Psoas muscle (tissue), 8 donors: ENCODE data around the gene TMED10. TPM values are rescaled to one million over a fixed set of nuclear protein-coding genes. Genes with fewer than 3 reads are reported as not detected.

Experiments
- ATAC-seq, 4 donors: fragments of 200-7000 bp; cut with Tn5 transposase; one replicate each; pipeline ENCODE4 v1.9.1; 2020; ENCODE audit warnings: moderate library complexity in 3 of 4, mild to moderate bottlenecking in 2 of 4
- DNase-seq, 2 donors: peaks; one replicate each; pipeline ENCODE4 v3.0.0-alpha.2; 2020
- H3K27ac ChIP-seq: fragments of 200-600 bp; one replicate; pipeline ENCODE4 v1.8.0; 2022
- H3K27me3 ChIP-seq, 3 donors: fragments of 200-600 bp in 1 of 3; one replicate each; pipeline versions ENCODE4 v1.6.1 to v1.8.0; 2013 to 2022; ENCODE audit warnings: low read length in 2 of 3, mild to moderate bottlenecking in 2 of 3, moderate library complexity in 1 of 3; ENCODE audit not compliant: insufficient read depth in 3 of 3
- H3K36me3 ChIP-seq, 2 donors: fragments of 200-600 bp in 1 of 2; one replicate each; pipeline versions ENCODE4 v1.6.1 to v1.8.0; 2013 to 2022; ENCODE audit warnings: low read depth in 1 of 2, mild to moderate bottlenecking in 1 of 2, moderate library complexity in 1 of 2; ENCODE audit not compliant: insufficient read depth in 1 of 2
- H3K4me1 ChIP-seq: fragments of 200-600 bp; one replicate; pipeline ENCODE4 v1.8.0; 2022
- H3K4me3 ChIP-seq: fragments of 200-600 bp; one replicate; pipeline ENCODE4 v1.8.0; 2022; ENCODE audit warnings: mild to moderate bottlenecking
- H3K9me3 ChIP-seq: fragments of 200-600 bp; one replicate; pipeline ENCODE4 v1.8.0; 2022
- WGBS, 3 donors: extraction: QIAGEN DNeasy Blood & Tissue Kit; methylation state at CpG; one replicate each; pipeline versions ENCODE4 v1.1.6 to v1.1.7; 2013; 5-methylcytosine and 5-hydroxymethylcytosine counted together
- intact Hi-C, 2 donors: fragments of 100-400 bp; cut with DNase I; formaldehyde crosslinking; loops; one replicate each; pipeline versions ENCODE4 v1.11.0 to v1.14.2; 2022
- polyA plus RNA-seq, 3 donors: library from polyadenylated mRNA; stranded (reverse); fragments of 200-250 nt; gene quantifications; one replicate each; pipeline ENCODE4 v1.2.3, GENCODE V29; 2013
- total RNA-seq, 4 donors: library from RNA; stranded (reverse); fragmentation: NEBNext Ultra II Directional in 2 of 4; extraction: Animal tissue kit (Norgen Biotek cat#: 25700) in 2 of 4; gene quantifications; one replicate each; pipeline versions ENCODE4 v1.2.1 to v1.2.4, GENCODE V29; 2021 to 2023
- TF ChIP-seq, protein P1 (sequence below): fragments of 200-600 bp; IDR thresholded peaks from one replicate; pipeline ENCODE4 v1.8.0; 2022; ENCODE audit warnings: antibody characterized with exemption
- donor health status: healthy with polysubstance abuse.
- donor health status: DM: no; HTN: no; CAD: no; lungs with moderate emphysema.
- donor health status: Bipolar disorder and iron deficiency.
- donor health status: healthy.
- donor health status: DM: yes; HTN: yes; CAD: no.
- donor health status: DM: no; HTN: no; CAD: no.
- donor health status: DM: no; HTN: no; CAD: no.
- donor health status: DM: yes; HTN: yes; CAD: no.

The TMED10 gene
- total and polyA plus RNA-seq, 7 donors: 88.2 to 255 (median 146) TPM

DNA sequence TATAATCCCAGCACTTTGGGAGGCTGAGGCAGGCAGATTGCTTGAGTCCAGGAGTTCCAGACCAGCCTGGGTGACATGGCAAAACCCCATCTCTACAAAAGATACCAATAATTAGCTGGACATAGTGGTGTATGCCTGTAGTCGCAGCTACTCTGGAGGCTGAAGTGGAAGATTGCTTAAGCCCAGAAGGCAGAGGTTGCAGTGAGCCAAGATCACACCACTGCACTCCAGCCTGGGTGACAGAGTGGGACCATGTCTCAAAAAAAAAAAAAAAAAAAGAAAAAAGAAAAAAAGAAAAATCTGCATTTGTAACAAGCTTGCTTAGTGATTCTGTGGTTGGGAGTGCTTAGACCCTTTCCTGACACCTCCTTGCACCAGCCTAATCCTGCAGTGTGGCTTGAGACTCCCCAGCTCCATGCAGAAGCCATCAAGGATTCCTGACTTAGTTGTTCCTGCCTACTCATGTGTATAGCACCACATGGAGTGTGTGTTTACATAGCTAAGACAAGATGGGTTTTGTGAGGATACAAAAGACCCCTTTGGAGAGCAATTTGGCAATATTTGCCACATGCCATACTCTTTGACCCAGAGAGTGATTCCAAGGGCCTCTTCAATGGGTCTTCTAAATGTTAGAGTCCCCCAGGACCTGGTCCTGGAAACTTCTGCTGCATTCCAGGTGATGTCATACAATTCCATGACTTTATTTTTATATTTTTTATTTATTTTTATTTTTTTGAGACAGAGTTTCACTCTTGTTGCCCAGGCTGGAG, 5.1 kb upstream of the TMED10 start:
- no peak overlapping the region for H3K4me3 ChIP-seq
- ATAC-seq: no peak
- no peak overlapping the region for H3K27ac ChIP-seq
- H3K4me1 ChIP-seq: no peaks in the 10 kb centered on the region
- H3K27me3 ChIP-seq: no peaks in the 10 kb centered on the region
- intact Hi-C loops: no loop called here
- no peak for DNase-seq
- H3K36me3 ChIP-seq: no peaks in the 10 kb centered on the region
- 75 to 89% (median 81%) methylated on average over 1 of the region's 1 CpG for WGBS, 3 donors
- H3K9me3 ChIP-seq: no peaks in the 10 kb centered on the region
- TF ChIP-seq, protein P1, sequence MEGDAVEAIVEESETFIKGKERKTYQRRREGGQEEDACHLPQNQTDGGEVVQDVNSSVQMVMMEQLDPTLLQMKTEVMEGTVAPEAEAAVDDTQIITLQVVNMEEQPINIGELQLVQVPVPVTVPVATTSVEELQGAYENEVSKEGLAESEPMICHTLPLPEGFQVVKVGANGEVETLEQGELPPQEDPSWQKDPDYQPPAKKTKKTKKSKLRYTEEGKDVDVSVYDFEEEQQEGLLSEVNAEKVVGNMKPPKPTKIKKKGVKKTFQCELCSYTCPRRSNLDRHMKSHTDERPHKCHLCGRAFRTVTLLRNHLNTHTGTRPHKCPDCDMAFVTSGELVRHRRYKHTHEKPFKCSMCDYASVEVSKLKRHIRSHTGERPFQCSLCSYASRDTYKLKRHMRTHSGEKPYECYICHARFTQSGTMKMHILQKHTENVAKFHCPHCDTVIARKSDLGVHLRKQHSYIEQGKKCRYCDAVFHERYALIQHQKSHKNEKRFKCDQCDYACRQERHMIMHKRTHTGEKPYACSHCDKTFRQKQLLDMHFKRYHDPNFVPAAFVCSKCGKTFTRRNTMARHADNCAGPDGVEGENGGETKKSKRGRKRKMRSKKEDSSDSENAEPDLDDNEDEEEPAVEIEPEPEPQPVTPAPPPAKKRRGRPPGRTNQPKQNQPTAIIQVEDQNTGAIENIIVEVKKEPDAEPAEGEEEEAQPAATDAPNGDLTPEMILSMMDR: no peak

DNA sequence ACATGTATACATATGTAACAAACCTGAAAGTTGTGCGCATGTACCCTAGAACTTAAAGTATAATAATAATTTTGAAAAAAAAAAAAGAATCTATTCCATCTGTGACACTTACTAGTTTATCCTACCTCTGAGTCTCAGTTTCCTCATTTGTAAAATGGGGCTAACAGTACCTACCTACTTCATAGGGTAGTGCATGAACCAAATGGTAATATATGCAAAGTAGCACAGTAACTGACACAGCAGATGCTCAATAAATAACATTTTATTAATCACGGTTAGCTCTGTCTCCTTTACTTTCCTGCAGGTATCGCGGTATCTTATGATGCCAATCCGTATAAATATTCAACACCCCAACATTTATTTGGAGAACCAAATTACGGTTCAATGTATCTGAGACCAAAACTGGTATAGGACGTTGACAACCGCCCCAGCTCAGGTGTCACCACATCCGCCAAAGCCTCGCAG, 703 bp downstream of the TMED10 start:
- Histone ChIP-seq H3K27ac (peak overlapping the region; percentile 99), H3K27me3 (no peaks in the 10 kb centered on the region), H3K9me3 (no peaks in the 10 kb centered on the region), H3K36me3 (no peaks in the 10 kb centered on the region), H3K4me1 (peaks cover 23% of the 10 kb centered on the region), H3K4me3 (peak overlapping the region; percentile 90)
- intact Hi-C loops: loop anchor here (5.0 kb wide), 3 partner anchors 48 to 102 kb away; partner anchors contain the start of genes FOS (in 1 of the 2) and NEK9 (in 1 of the 2)
- 7 to 9% (median 7%) methylated on average over 10 of the region's 10 CpGs for WGBS, 3 donors
- no peak for DNase-seq
- TF ChIP-seq, protein P1: no peak
- peak in 1 of 4 donors; percentile 5 for ATAC-seq

DNA sequence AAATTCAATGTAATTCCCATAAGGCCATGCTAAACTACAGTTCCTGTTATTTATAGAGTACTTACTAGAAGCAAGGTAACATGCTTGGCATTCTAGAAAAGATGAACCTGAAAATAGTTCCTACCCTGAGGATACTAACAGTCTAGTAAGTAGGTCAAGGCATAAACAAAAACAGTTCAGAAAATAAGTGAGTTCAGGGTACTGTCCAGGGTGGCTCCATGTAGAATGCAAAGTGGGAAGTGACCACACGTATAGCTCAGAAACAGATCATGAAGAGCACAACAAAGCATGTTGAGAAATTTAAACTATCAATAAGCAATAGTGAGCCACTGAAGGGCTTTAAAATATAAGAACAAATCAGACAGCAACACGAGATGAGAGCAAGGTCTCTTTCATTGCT, 2.3 kb downstream of the TMED10 start:
- Histone ChIP-seq H3K27ac (peak overlapping the region; percentile 99), H3K4me1 (peaks cover 25% of the 10 kb centered on the region), H3K9me3 (no peaks in the 10 kb centered on the region), H3K27me3 (no peaks in the 10 kb centered on the region), H3K36me3 (no peaks in the 10 kb centered on the region), H3K4me3 (peak overlapping the region; percentile 90)
- DNase-seq: no peak
- intact Hi-C loops: no loop called here
- TF ChIP-seq, protein P1: no peak
- 31 to 43% (median 34%) methylated on average over 2 of the region's 2 CpGs for WGBS, 3 donors
- no peak for ATAC-seq

DNA sequence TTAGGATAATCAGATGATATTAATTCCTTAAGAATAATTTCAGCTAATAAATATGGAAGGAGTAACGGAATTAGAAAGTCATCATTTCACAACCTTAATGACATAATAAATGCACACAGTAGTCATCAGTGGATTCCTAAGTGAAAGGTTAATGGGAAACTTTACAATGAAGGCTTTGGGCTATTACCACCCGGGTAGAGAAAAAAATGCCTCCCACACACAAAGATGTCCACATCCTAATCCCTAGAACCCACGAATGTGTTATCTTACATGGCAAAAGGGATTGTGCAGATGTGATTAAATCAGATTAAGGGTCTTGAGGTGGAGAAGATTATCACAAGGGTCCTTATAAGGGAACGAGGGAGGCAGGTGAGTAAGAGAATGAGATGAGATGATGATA, 5.6 kb downstream of the TMED10 start:
- 62 to 77% (median 72%) methylated on average over 4 of the region's 4 CpGs for WGBS, 3 donors
- TF ChIP-seq, protein P1: no peak
- H3K9me3 ChIP-seq: no peaks in the 10 kb centered on the region
- H3K36me3 ChIP-seq: no peaks in the 10 kb centered on the region
- H3K4me1 ChIP-seq: peaks cover 55% of the 10 kb centered on the region
- H3K4me3 ChIP-seq: no peak overlapping the region
- DNase-seq (no peak), ATAC-seq (no peak)
- H3K27ac ChIP-seq: no peak overlapping the region
- H3K27me3 ChIP-seq: no peaks in the 10 kb centered on the region
- intact Hi-C loops: no loop called here
